Measurements from ENCODE around the gene SEPSECS. TPM values are rescaled to one million over a fixed set of nuclear protein-coding genes. Genes with fewer than 3 reads are reported as not detected.

SEPSECS gene
- total and polyA plus RNA-seq, 9 of the 15 experiments (the other 6 are each of a cell fraction or from before 2014, with no cell fraction given) = 3.9 to 17.2 (median 7.9) TPM

DNA sequence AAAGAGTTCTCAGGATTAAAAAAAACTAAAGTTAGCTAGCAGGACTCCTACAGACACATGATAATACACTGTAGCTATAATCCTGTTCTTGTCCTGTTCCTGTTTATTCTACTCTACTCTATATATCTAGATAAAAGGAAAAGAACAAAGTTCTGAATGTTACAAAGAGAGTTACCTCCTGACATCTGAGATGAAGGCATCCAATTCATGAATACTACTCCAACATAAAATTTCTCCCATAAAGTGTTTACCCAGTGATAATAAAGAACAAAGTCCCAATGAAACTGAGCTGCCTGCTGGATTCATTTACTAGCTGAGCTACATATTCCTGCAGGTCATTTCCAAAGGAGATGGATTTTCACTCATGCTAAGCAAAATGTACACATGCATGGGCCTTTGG is 27.1 kb downstream of the SEPSECS start (continued):
- TF ChIP-seq KHSRP (IDR thresholded peaks at IDR 0.05) = no peak

DNA sequence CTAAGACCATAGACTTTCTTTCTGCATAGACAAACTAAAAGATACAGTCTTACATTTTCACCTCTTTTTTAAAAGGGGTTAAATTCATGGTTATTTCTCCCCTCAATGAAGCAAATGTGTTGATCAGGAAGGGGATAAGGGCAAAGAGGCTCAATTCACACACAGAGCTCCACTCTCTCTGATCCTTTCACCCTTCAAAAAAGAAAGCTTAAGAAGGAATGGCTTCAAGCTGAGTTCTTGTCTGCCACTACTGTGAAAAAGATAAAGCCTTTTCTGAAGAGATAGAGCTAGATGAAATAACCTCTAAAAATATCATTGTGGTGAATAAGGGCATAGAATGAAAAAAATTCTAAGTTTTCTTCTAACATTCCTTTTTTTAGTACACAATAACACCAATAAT is 28.3 kb downstream of the SEPSECS start:
- no peak for FAIRE-seq
- TF ChIP-seq SRSF7 (optimal IDR thresholded peaks at IDR 0.05; ENCODE audit: low read depth, low read length) = no peak
- TF ChIP-seq DPF2 (IDR thresholded peaks at IDR 0.05) = no peak
- TF ChIP-seq XRCC3 (IDR thresholded peaks at IDR 0.05) = no peak
- TF ChIP-seq POU5F1 (IDR thresholded peaks at IDR 0.05; ENCODE audit: borderline replicate concordance, low read depth, low read length, partially characterized antibody) = no peak
- CTCF ChIA-PET (ENCODE audit: low intra/inter-chr PET ratio) = no interaction called here

DNA sequence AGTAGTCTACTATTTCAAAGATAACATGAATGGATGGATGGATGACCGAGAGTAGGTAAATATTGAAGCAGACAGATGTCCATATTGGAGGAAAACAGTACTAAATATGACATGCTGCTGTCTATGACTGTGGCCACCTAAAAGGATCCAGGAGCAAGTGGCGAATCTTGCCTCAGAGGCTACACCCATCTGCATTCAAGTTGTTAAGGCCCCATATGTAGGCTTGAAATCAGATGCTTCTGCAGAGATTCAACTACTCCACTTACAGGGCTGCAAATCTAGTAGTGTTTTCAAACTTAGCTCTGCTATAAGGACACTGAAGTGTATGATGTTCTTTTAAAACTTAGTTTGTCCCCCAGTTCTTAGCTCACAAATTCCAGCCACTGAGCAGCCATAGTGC is 28.9 kb downstream of the SEPSECS start:
- in situ Hi-C loops (cut with MboI) (no loop called here), intact Hi-C loops (cut with micrococcal nuclease) (no loop called here)
- Histone ChIP-seq H3K4me2 (ENCODE audit: insufficient read depth, low read length) (no peak overlapping the region), H3K36me3 (ENCODE audit: control insufficient read depth, insufficient read depth, low read length) (no peaks in the 10 kb centered on the region; the same call in 2 of the 3 replicates), H3K4me3 (no peak overlapping the region), H4K20me1 (replicated peaks; ENCODE audit: control insufficient read depth, insufficient read depth, low read length) (no peaks in the 10 kb centered on the region), H3K4me1 (replicated peaks in 1 of 2; ENCODE audit: control insufficient read depth in 2 of 2, insufficient read depth in 2 of 2, low read length in 2 of 2) (no peaks in the 10 kb centered on the region), H3K9me1 (ENCODE audit: control insufficient read depth, insufficient read depth, low read length) (no peaks in the 10 kb centered on the region), H2AFZ (ENCODE audit: low read depth, low read length) (no peak overlapping the region), H3K27me3 (ENCODE audit: control insufficient read depth in 2 of 2, insufficient read depth in 2 of 2, low read length in 2 of 2) (no peaks in the 10 kb centered on the region), H3K27ac (ENCODE audit: extremely low read depth, low read depth, low read length) (no peak overlapping the region), H3K79me2 (ENCODE audit: control insufficient read depth, insufficient read depth, low read length) (no peaks in the 10 kb centered on the region), H3K9me3 (replicated peaks; ENCODE audit: control insufficient read depth, insufficient read depth, low read depth, low read length) (no peaks in the 10 kb centered on the region), H3K9ac (ENCODE audit: insufficient read depth in 1 of 2, low read depth in 2 of 2, low read length in 2 of 2) (no peak overlapping the region)
- POLR2A ChIA-PET = interaction anchor here (0.7 to 1.1 kb wide), 3 partner anchors 28 to 508 kb away, joined by 3 read pairs; partner anchors contain the start of gene SEPSECS
- no peak for DNase-seq (ENCODE audit: extremely low read depth in 1 of 4, low spot score in 3 of 4)
- no peak for TF ChIP-seq MAFK (IDR thresholded peaks at IDR 0.05; ENCODE audit: low read length)
- TF ChIP-seq ETV5 (CRISPR knock-in tag; IDR thresholded peaks at IDR 0.05; ENCODE audit: low read depth) = no peak
- TF ChIP-seq NFXL1 (CRISPR knock-in tag; IDR thresholded peaks at IDR 0.05) = no peak
- no peak for TF ChIP-seq NCOA2 (IDR thresholded peaks at IDR 0.05; ENCODE audit: partially characterized antibody in 2 of 2)
- TF ChIP-seq ERF (CRISPR knock-in tag; IDR thresholded peaks at IDR 0.05) = no peak
- no TSS peak for BruUV-seq (replicated peaks)
- CTCF ChIA-PET (ENCODE audit: low intra/inter-chr PET ratio) = no interaction called here
- ATAC-seq = no peak
- WGBS (ENCODE audit: insufficient coverage, low coverage, missing lambda C conversion rate) = 68% methylated on average over 2 of the region's 2 CpGs
- FAIRE-seq = no peak

More for the DNA sequence above, 28.3 kb downstream of the SEPSECS start:
- Histone ChIP-seq H3K9me1 (ENCODE audit: control insufficient read depth, insufficient read depth, low read length) (no peaks in the 10 kb centered on the region), H2AFZ (ENCODE audit: low read depth, low read length) (no peak overlapping the region), H3K36me3 (ENCODE audit: control insufficient read depth, insufficient read depth, low read length) (no peaks in the 10 kb centered on the region; the same call in 2 of the 3 replicates), H3K4me2 (ENCODE audit: insufficient read depth, low read length) (no peak overlapping the region), H3K79me2 (ENCODE audit: control insufficient read depth, insufficient read depth, low read length) (no peaks in the 10 kb centered on the region), H3K27ac (ENCODE audit: extremely low read depth, low read depth, low read length) (no peak overlapping the region), H3K9me3 (replicated peaks; ENCODE audit: control insufficient read depth, insufficient read depth, low read depth, low read length) (no peaks in the 10 kb centered on the region), H3K9ac (ENCODE audit: insufficient read depth in 1 of 2, low read depth in 2 of 2, low read length in 2 of 2) (no peak overlapping the region), H3K4me1 (replicated peaks in 1 of 2; ENCODE audit: control insufficient read depth in 2 of 2, insufficient read depth in 2 of 2, low read length in 2 of 2) (no peaks in the 10 kb centered on the region), H3K27me3 (ENCODE audit: control insufficient read depth in 2 of 2, insufficient read depth in 2 of 2, low read length in 2 of 2) (no peaks in the 10 kb centered on the region), H4K20me1 (replicated peaks; ENCODE audit: control insufficient read depth, insufficient read depth, low read length) (no peaks in the 10 kb centered on the region), H3K4me3 (no peak overlapping the region)
- BruUV-seq (replicated peaks) = no TSS peak
- intact Hi-C loops (cut with micrococcal nuclease) (no loop called here), in situ Hi-C loops (cut with MboI) (no loop called here)
- ATAC-seq (no peak), DNase-seq (ENCODE audit: extremely low read depth in 1 of 4, low spot score in 3 of 4) (no peak)
- POLR2A ChIA-PET = interaction anchor here (0.7 to 1.1 kb wide), 2 partner anchors 27 to 508 kb away, joined by 3 read pairs; no protein-coding TSS in a partner anchor
